GM18867 (cell line): ENCODE data around the gene GJD3.

Experiments used
- ATAC-seq: cut with Tn5 transposase; IDR thresholded peaks from one replicate; pipeline ENCODE4 v1.9.1; 2021; ENCODE audit warnings: mild to moderate bottlenecking, moderate library complexity; ENCODE audit not compliant: unreplicated experiment

GJD3 gene

DNA sequence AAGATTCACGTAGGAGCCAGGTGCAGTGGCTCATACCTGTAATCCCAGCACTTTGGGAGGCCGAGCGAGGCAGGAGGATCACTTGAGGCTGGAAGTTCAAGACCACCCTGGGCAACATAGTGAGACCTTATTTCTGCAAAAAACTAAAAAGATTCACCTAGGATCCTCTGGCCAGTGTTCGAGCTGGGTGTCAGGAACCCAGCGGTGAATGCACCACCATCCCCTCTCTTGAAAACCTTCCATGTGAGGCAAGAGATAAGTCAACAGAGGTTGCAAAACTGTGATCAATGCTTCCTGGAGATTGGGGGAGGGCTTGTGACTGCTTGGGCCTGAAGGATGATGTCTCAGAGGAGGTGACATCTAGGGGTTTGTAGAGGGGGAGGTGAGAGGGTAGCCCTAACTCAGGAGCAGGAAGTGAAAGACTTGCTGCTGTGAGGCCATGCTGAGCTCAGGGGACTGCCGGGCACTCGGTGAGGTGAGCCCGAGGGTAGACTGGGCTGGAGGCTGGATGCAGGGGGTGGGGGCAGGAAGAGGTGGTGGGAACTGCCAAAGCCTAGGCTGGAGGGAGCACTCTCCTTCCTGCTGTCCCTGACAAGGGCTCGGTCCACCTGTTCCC is 11.7 kb downstream of the GJD3 start:
- no peak for ATAC-seq

DNA sequence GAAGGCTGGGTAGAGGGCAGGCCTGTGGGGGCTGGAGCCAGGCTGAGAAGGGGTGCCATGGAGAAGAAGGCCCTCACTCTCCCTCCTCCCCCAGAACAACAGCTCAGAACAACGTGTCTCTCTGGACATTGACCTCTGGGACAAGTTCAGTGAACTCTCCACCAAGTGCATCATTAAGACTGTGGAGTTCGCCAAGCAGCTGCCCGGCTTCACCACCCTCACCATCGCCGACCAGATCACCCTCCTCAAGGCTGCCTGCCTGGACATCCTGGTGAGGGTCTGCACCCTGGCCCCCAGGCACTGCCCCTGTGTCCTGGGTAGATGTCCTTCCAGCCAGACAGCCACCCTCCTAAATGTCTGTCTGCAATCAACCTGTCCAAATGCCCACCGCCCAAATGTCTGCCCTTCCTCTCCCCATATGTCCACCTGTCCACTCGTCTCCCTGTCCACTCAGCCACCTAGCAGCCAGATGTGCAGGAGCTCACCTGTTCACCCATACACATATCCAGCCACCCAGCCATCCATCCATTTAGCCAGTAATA is 12.2 kb downstream of the GJD3 start:
- ATAC-seq: no peak

- no peak for ATAC-seq
These were observed 12.9 kb downstream of the GJD3 start for GRCh38 chr17:40351359-40352236.

DNA sequence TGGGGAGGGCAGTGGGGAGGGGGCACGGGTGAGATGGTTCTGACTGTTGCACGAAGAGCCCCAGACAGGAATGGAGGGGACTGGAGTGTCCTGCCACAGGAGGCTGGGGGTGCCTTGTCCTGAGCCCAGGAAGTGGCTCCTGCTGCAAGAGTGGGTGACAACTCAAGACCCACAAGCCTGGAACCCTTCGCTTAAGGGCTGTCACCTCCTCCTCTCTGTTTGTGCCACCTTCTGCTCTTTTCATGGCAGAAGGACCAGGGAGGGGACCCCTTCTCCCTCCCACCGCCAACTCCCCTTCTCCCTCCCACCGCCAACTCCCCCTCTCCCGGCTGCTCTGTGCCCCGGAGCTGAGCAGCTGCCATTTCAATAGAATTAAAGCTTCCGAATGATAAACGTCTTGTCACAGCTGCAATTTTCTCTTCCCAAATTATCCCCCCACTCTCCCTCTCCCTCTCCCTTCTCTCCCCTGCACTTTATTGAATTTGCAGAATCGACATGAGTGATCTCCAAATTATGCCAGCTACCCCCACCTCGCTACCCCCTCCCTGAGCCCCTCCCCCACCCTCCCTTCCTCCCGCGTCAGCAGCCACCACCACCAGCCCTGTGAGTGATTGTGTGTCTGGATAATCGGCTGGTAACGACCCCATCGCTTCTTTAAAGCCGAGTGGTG is 13.7 kb downstream of the GJD3 start:
- ATAC-seq: no peak

DNA sequence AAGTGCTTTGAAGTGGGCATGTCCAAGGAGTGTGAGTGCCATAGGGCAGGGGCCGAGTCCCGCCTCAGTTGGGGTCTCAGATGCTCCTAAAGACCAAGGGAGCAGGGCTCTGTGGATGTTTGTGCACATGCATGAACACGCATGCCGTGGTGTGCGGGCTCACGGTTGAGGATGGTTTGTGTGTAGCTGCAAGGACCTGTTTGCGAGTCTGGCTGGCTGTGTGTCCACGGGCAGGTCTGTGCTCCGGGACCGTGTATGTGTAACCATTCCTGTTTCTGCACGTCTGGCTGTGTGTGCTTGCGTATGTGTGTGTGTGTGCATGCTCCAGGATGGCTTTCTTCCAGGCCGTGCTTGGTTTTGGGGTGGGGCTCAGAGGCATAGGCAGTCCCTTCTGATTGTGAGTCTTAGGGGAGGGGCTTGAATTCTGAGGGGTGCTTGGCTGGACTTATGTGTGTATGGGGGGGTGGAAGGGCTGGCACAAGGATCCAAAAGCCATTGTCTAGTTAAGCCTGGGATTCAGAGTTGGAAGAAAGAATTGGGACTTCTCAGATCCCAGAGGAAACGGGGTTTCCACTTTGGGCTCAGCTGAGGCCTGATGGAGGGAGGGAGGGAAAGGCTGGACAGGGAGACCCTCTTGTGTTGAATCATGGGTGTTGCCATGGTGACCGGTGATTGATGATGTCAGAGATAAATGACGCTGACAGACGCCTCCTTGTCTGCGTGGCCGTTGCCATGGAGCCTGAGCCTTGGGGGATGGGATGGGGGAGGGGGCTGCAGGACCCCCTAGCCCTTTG is 14.4 kb downstream of the GJD3 start:
- ATAC-seq: no peak

- no peak for ATAC-seq
These were observed 15.1 kb downstream of the GJD3 start for GRCh38 chr17:40349477-40349894.

GRCh38 chr17:40348562-40349476 is 15.7 kb downstream of the GJD3 start:
- ATAC-seq: no peak

DNA sequence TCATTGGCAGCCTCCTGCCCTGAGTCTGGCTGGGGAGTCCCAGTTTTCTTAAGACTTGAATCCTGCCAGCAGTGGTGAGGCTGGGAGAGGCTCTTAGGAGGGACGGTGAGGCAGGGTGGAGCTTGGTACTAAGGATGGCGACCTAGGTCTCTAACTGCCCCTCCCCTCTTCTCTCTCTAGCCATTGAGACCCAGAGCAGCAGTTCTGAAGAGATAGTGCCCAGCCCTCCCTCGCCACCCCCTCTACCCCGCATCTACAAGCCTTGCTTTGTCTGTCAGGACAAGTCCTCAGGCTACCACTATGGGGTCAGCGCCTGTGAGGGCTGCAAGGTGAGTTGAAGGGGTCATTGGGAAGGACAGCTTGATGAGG is 16.4 kb downstream of the GJD3 start:
- no peak for ATAC-seq

DNA sequence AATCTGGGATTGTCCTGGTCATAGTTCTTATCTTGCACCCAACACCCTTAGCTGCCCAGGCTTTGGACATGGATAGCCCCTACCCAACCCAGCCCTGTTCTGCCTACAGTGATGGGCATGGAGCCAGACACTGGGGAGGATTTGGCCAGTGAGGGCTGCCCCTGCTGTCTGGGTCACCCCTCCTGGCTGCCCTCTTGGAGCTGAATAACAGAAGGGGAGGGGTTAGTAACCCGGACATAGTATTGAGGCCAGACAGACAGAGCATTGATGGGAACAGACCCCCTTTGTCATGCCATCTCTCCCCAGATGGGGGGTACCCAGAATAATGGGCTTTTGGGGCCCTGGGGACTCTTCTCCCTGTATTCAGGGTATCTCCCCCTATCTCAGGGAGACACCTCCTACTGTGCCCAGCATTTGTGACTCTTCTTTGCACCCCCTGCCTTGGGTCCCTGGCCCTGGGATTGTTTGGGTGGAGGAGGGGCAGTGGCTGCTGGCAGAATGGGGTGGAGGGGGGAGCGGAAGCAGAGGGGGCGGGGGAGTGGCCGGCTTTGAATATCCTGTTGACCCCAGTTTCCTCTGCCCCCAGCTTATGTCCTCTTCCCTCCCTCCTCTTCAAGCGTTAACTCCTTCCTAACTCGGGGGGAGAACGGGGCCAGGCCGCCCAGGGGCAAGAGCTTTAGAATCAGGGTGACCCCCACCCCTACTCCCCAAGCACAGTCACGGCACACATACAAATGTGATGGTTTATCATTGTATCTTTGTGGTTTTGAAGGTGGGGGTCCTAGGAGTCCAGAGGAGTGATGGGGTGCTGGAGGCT is 17.0 kb downstream of the GJD3 start:
- no peak for ATAC-seq

DNA sequence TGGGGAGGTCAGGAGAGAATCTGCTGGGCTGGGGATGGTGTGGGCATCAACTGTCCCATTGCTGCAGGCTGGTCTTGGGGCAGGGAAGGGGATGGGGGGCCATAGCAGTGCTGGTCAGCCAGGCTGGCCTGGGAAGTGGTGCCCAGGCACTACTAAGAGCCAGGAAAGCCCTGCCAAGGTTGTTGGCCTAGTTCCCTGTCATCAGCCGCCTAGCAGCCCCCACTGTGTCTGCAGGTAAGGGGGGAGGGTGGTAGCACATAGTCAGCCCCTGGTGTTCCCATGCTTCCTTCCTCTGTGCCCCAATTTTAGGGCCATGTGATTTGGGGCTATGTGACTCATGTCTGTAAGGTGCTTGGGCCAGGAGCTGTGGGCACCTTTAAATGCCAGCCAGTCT is 17.8 kb downstream of the GJD3 start:
- ATAC-seq: no peak

- no peak for ATAC-seq
These were observed 18.4 kb downstream of the GJD3 start for GRCh38 chr17:40345994-40346764.

- ATAC-seq: no peak
These were observed 19.2 kb downstream of the GJD3 start for GRCh38 chr17:40345161-40345993.

GRCh38 chr17:40344421-40345160 is 19.9 kb downstream of the GJD3 start:
- no peak for ATAC-seq

GRCh38 chr17:40343219-40344119 is 21.1 kb downstream of the GJD3 start:
- ATAC-seq: no peak

DNA sequence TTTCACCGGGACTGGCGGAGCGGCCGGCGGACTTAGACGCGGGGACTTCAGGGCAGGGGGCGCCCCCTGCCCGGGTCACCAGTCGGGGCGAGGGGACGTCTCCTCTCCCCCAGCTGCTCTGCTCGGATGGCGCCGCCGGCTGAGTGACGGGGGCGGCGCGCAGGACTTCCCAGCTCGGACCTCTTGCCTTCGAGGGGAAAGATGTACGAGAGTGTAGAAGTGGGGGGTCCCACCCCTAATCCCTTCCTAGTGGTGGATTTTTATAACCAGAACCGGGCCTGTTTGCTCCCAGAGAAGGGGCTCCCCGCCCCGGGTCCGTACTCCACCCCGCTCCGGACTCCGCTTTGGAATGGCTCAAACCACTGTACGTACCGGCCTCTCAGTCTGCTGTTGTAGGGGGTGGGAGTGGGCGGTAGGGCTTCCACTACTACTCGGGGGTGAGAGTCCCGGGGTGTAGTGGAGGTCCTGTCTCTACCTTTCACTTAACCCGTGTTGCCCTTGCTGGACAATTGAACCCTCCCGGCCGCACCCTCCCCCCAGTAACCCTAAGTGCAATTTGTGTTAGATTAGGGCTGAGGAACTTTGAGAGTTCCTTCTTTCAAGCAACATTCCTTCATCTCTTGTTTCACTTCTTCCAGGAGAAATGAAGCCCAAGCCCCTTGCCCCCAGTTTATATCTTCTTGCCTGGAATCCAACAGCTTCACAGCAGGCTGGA is 21.9 kb downstream of the GJD3 start:
- no peak for ATAC-seq
